Measurements from ENCODE around the gene SNRPA. TPM values are rescaled to one million over a fixed set of nuclear protein-coding genes. Genes with fewer than 3 reads are reported as not detected.

The SNRPA gene
- total RNA-seq, 1 donor from 2014 or later, result 72.7 TPM

DNA sequence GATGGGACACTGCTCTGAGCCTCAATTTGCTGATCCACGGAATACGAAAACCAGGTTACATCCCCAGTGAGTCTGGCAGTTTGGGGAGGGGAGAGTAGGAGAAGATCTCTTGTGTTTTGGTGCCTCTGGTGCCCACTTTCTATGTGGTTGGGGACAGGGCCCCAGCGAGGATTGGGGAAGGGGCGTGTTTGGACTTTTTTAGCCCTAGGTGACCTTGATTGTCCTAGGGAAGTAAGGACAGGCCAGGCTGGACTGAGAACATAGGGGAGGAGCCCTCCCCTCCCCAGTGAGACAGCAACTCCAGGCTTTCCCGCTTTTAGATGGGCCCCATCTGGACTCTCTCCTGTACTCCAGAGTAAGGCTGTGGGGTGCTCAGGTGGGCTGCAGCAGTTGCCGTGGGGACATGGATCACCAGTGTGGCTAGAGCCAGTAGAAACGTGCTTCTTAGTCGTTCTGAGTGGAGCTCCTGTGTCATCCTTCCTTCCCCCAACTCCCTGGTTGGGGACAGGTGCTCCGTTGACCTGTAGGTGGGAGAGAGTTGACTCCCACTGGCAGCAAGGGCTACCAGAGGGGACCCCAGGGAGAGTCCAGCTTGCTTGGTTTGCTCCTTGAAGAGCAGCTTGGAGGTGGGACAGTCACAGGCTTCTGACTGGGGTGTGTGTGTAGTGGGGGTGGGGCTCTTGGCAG lies 52.3 kb downstream of the SNRPA start:
- Histone ChIP-seq H3K4me3 (peak overlapping the region; percentile 73 to 95), H3K27ac (peak overlapping the region; percentile 98), H3K27me3 (no peaks in the 10 kb centered on the region), H3K9me3 (no peaks in the 10 kb centered on the region), H3K36me3 (peaks cover 0 to 11% of the 10 kb centered on the region in 2 donors), H3K4me1 (peaks cover 86% of the 10 kb centered on the region)
- intact Hi-C loops (cut with DNase I), result loop anchor here (5.0 to 10.0 kb wide), 3 partner anchors 49 to 1069 kb away; partner anchors contain the start of genes ACTMAP and SNRPA
- peak in 1 of 2 donors; percentile 7 for TF ChIP-seq POLR2AphosphoS5 (IDR thresholded peaks at IDR 0.05; ENCODE audit: insufficient read depth in 1 of 2, low read depth in 1 of 2)
- no peak for TF ChIP-seq POLR2A (IDR thresholded peaks at IDR 0.05)
- no peak for DNase-seq (ENCODE audit: extremely low spot score in 2 of 2)

GRCh38 chr19:40803857-40804782 lies 53.1 kb downstream of the SNRPA start:
- DNase-seq (ENCODE audit: extremely low spot score in 2 of 2), result no peak
- H3K27me3 ChIP-seq, result no peaks in the 10 kb centered on the region
- H3K9me3 ChIP-seq, result no peaks in the 10 kb centered on the region
- TF ChIP-seq POLR2AphosphoS5 (IDR thresholded peaks at IDR 0.05; ENCODE audit: insufficient read depth in 1 of 2, low read depth in 1 of 2), result no peak
- TF ChIP-seq POLR2A (IDR thresholded peaks at IDR 0.05), result no peak
- TF ChIP-seq, protein P1, sequence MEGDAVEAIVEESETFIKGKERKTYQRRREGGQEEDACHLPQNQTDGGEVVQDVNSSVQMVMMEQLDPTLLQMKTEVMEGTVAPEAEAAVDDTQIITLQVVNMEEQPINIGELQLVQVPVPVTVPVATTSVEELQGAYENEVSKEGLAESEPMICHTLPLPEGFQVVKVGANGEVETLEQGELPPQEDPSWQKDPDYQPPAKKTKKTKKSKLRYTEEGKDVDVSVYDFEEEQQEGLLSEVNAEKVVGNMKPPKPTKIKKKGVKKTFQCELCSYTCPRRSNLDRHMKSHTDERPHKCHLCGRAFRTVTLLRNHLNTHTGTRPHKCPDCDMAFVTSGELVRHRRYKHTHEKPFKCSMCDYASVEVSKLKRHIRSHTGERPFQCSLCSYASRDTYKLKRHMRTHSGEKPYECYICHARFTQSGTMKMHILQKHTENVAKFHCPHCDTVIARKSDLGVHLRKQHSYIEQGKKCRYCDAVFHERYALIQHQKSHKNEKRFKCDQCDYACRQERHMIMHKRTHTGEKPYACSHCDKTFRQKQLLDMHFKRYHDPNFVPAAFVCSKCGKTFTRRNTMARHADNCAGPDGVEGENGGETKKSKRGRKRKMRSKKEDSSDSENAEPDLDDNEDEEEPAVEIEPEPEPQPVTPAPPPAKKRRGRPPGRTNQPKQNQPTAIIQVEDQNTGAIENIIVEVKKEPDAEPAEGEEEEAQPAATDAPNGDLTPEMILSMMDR (IDR thresholded peaks at IDR 0.05), result no peak
- H3K27ac ChIP-seq, result peak overlapping the region; percentile 98
- H3K4me3 ChIP-seq, result peak overlapping the region in 1 of 2 donors; percentile 73
- peaks cover 0 to 16% of the 10 kb centered on the region in 2 donors for H3K36me3 ChIP-seq
- peaks cover 93% of the 10 kb centered on the region for H3K4me1 ChIP-seq
- intact Hi-C loops (cut with DNase I), result loop anchor here (5.0 to 10.0 kb wide), 3 partner anchors 49 to 1068 kb away; partner anchors contain the start of genes ACTMAP and SNRPA

GRCh38 chr19:40804783-40805242 lies 53.8 kb downstream of the SNRPA start:
- Histone ChIP-seq H3K4me3 (no peak overlapping the region), H3K4me1 (peaks cover 99% of the 10 kb centered on the region)

GRCh38 chr19:40805258-40805868 lies 54.4 kb downstream of the SNRPA start:
- no peak for DNase-seq (ENCODE audit: extremely low spot score in 2 of 2)
- H3K27me3 ChIP-seq, result no peaks in the 10 kb centered on the region
- H3K4me3 ChIP-seq, result no peak overlapping the region
- peaks cover 99% of the 10 kb centered on the region for H3K4me1 ChIP-seq
- H3K27ac ChIP-seq, result peak overlapping the region; percentile 64
- intact Hi-C loops (cut with DNase I), result loop anchor here (10.0 kb wide), 1 partner anchor 51 kb away; the partner anchor contains the start of genes ACTMAP and SNRPA
- peaks cover 0 to 22% of the 10 kb centered on the region in 2 donors for H3K36me3 ChIP-seq
- H3K9me3 ChIP-seq, result no peaks in the 10 kb centered on the region
- TF ChIP-seq, protein P1 (IDR thresholded peaks at IDR 0.05), result no peak
- TF ChIP-seq POLR2AphosphoS5 (IDR thresholded peaks at IDR 0.05; ENCODE audit: insufficient read depth in 1 of 2, low read depth in 1 of 2), result no peak
- TF ChIP-seq POLR2A (IDR thresholded peaks at IDR 0.05), result no peak

More at GRCh38 chr19:40804783-40805242, 53.8 kb downstream of the SNRPA start:
- DNase-seq (ENCODE audit: extremely low spot score in 2 of 2), result no peak
- Histone ChIP-seq H3K36me3 (peaks cover 0 to 22% of the 10 kb centered on the region in 2 donors), H3K27me3 (no peaks in the 10 kb centered on the region), H3K27ac (peak overlapping the region; percentile 64), H3K9me3 (no peaks in the 10 kb centered on the region)
- TF ChIP-seq, protein P1 (IDR thresholded peaks at IDR 0.05), result no peak
- TF ChIP-seq POLR2AphosphoS5 (IDR thresholded peaks at IDR 0.05; ENCODE audit: insufficient read depth in 1 of 2, low read depth in 1 of 2) (no peak), POLR2A (IDR thresholded peaks at IDR 0.05) (no peak)
- intact Hi-C loops (cut with DNase I), result loop anchor here (5.0 to 10.0 kb wide), 3 partner anchors 50 to 1067 kb away; partner anchors contain the start of genes ACTMAP and SNRPA
